NCI-H2107 (cell line): ENCODE data around the gene CDC14A.

Experiments used
- DNase-seq: peaks from one replicate; lab custom pipeline; 2025; lab: John Stamatoyannopoulos, UW

Gene CDC14A

DNA sequence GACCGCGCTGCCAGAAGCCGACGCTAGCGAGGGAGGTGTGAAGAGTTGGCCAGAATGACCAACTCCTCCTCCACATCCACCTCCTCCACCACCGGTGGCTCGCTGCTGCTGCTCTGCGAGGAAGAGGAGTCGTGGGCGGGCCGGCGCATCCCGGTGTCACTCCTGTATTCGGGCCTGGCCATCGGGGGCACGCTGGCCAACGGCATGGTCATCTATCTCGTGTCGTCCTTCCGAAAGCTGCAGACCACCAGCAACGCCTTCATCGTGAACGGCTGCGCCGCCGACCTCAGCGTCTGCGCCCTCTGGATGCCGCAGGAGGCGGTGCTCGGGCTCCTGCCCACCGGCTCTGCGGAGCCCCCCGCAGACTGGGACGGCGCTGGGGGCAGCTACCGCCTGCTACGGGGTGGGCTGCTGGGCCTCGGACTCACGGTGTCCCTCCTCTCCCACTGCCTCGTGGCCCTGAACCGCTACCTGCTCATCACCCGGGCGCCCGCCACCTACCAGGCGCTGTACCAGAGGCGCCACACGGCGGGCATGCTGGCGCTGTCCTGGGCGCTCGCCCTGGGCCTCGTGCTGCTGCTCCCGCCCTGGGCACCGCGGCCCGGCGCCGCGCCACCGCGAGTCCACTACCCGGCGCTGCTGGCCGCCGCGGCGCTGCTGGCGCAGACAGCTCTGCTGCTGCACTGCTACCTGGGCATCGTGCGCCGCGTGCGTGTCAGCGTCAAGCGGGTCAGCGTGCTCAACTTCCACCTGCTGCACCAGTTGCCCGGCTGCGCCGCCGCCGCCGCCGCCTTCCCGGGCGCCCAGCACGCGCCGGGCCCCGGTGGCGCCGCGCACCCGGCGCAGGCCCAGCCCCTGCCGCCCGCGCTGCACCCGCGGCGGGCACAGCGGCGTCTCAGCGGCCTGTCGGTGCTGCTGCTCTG, 186.9 kb downstream of the CDC14A start:
- no peak for DNase-seq

DNA sequence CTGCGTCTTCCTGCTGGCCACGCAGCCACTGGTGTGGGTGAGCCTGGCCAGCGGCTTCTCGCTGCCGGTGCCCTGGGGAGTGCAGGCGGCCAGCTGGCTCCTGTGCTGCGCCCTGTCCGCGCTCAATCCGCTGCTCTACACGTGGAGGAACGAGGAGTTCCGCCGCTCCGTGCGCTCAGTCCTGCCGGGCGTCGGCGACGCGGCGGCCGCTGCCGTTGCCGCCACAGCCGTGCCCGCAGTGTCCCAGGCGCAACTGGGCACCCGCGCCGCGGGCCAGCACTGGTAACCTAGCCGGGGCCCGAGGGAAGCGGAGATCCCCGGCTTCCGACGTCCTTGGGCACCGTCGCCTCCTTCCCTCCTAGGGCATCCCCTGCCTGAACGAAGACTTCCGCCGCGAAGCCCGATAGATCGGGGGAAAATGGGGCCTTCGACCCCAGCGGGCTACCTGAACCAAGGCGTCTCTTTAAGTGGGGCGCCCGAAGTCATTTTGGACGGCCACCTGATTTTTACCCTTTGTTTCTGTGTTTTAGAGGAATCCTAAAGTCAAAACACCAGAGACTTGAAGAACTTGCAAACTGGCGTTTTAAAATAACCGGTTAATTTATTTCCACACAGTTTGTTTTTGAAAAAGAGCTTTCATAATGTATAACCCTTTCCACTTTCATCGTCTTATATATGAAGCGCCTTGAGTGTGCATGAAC, 187.7 kb downstream of the CDC14A start:
- DNase-seq = no peak

DNA sequence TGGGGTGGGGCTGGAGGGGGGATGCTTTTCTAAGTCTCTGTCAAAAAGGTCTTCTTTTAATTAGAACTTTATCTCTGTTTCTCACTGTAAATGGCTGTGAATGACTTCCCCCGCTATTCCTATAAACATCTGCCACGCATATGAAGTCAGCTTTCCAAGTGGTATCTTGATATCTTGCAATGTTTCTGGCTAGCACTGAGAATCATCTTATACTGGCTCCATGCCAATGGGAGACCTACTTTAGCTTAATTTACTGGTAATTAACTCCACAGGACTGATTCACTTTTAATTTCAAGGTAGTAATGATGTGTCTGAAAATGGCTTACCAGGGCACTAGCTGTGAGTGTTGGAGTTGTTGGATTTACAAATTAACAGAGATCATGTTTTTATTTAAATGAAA, 190.0 kb downstream of the CDC14A start:
- no peak for DNase-seq

DNA sequence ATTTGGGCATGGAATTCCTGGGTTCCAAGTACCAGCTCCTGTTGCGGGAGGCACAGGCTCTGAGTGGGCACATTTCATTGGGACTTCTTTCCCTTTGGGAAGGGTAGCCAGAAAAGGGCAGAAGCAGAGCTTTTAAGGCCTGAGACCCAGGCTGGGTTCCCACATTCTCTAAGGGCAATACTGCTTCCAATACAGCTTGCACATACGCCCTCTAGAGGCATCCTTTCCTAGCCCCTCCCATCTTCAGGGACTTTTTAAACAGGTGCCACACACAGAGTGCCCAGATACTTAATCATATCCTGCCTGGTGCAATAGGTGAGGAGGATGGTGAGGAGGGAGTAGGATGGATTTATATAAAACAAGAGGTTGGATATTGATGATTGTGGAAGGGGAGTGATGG, 191.3 kb downstream of the CDC14A start:
- no peak for DNase-seq

DNA sequence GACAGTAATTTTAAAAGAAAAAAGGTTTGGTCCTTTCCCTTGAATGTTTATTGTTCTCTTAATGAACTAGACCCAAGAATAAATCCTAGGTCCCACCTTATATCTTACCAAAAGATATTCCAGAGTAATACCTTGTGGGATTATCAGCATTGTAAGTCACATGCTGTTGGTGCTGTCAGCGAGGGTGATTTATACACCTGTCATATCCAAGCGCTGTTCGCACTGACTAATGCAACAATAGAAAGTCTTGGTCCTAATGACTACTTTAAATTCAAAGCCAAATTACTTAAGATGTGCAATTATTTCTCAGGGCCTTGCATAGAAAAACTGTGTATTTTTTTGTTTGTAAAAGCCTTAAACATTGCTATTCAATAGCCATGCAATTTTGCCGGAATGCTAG, 192.5 kb downstream of the CDC14A start:
- DNase-seq = no peak

DNA sequence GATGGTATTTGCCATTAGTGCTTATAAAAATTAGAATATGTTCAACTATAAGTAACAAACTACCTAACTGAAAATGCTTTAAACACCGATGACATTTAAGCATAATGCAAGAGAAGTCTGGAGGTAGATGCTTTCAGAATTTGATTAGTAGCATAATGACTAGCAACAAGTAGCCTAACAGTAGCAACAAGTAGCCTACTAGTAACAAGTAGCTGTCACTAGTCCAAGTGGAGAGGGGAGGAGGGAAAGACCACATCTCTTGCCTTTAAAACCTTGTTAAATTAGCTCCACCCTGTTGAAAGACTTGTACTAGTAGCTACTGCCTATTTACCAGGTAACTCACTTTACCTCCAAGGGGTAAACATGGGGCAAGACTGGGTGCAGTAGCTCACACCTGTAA, 193.5 kb downstream of the CDC14A start:
- no peak for DNase-seq

DNA sequence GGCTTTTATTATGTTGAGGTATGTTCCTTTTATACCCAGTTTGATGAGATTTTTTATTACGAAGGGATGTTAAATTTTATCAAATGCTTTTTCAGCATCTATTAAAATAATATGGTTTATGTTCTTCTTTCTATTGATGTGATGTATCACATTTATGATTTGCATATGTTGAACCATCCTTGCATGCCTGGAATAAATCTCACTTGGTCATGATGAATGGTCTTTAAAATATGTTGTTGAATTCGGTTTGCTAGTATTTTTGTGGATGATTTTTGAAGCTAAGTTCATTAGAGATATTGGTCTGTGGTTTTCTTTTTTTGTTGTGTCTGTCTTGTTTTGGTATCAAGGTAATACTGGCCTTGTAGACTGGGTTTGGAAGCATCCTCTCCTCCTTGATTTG, 199.7 kb downstream of the CDC14A start:
- DNase-seq = no peak

DNA sequence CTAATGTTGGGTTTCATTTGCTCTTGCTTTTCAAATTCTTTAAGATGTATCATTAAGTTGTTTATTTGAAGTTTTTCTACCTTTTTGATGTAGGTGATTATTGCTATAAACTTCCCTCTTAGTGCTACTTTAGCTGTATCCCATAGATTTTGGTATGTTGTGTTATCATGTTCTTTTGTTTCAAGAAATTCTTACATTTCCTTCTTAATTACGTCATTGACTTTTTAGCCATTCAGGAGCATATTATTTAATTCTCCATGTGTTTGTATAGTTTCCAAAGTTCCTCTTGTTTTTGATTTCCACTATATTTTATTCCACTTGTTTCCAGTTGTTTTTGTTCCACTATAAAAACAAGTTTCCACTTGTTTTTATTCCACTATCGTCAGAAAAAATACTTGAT, 200.6 kb downstream of the CDC14A start:
- DNase-seq = no peak

DNA sequence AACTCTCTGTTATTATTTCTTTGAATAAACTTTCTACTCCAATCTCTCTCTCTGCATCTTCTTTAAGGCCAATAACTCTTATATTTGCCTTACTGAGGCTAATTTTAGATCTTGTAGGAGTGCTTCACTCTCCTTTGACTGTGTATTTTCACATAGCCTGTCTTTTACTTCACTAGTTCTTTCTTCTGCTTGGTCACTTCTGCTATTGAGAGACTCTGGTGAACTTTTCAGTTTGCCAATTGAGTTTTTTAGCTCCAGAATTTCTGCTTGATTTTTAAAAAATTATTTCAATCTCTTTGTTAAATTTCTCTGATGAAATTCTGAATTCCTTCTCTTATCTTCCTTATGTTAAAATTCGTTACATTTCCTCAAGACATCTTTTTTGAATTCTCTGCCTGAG, 203.9 kb downstream of the CDC14A start:
- no peak for DNase-seq

DNA sequence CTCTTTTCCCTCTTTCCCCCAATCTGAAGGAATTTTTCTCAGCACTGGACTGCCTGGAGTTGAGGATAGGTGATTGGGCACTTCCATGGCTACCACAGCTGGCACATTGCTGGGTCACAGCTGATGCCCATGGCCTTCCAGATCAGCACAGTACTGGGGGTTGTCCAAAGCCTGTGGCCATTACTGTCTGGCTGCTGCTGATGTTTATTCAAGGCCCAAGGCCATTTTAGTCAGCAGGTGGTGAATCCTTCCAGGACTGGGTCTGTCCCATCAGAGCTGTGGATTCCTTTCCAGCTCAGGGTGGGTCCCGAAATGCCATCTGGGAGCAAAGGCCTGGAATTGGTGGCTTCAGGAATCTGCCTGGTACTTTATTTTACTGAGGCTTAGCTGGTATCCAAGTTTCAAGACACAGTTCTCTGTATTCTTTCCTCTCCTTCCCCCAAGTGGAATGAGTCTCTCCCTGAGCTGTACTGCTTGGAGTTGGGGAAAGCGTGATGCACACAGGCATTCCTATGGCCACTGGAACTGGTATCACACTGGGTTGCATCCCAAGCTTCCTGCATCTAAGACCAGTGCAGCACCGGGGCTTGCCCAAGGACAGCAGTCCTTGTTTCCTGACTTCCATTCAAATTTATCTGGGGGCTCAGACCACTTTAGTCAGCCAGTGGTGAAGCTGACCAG, 204.8 kb downstream of the CDC14A start:
- no peak for DNase-seq

DNA sequence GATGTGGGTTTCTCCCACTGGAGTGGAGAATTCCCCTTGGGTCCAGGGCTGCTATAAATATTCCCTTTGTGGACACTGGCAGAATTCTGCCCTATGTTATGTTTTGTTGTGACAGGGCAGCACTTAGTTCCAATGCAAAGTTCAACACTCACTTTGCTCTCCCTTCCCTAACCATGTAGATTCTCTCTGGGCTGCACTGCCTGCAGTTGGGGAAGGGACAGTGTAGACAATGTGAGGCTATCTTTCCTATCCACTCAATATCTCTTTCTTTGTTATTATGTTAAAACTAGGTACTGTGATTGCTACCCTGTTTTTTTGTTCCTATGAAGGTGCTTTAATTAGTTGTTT, 205.3 kb downstream of the CDC14A start:
- no peak for DNase-seq

DNA sequence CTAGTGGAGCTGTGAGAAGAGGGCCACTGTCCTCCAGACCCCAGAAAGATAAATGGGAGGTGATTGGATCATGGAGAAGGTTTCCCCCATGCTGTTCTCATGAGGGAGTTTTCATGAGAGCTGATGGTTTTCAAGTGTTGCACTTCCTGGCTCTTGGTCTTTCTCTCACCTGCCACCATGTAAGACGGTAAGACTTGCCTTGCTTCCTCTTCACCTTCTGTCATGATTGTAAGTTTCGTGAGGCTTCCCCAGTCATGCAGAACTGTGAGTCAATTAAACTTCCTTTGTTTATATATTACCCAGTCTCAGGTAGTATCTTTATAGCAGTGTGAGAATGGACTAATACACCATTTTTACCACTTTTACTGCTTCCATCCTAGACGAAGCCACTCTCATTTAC, 213.2 kb downstream of the CDC14A start:
- no peak for DNase-seq

DNA sequence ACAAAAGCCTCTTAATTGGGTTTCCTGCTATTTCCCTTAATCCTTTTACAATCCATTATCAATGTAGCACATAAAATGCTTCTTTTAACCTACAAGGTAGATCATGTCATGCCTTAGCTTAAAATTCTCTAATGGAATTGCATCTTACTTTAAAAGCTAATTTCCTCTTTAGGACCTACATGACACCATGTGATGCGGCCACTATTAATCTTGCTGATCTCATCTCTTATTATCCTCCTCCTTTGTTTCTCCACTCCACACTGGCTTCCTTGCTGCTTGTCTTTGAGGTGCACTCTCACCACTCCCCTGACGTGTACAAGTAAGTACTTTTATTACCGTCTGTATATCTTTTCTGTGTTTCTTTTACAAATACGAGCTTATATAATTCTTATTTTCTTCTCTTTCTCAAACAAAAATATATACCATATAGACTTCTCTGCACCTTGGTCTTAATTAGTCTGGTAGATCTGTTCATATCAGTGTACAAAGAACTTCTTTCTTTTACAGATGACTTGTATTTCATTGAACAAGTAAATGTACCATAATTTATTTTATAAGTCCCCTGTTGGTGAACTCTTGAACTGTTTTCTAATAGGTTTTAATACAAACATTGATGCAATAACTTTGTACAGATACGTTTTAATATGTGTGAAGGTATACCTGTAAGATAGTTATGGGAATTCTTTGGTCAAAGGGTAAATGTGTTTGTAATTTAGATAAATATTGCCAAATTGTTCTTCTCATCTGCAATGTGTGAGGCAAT, 213.8 kb downstream of the CDC14A start:
- DNase-seq = no peak

DNA sequence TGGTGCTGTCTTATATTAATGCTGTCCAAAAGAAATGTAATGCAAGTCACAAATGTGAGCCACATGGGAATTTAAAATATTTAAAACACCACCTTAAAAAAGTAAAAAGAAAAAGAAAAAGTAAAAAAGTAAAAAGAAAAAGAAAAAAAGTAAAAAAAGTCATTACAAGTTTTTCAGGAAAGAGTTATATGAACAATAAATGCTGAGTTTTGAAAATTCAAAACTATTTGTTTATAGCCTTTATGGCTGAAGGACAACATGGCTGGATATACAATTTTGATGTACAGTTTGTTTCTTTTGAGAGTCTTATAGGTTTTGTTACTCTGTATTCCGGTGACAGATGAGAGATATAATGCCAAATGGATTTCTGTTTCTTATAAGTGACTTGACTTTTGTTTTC, 214.8 kb downstream of the CDC14A start:
- DNase-seq = no peak
